RWPE1 (cell line): ENCODE measurements around the gene SLC33A1.

Experiments used
- CTCF ChIA-PET: fragments of 350-600 bp; sonication (Branson Sonifier 250); formaldehyde crosslinking; extraction: SDS; loops from one replicate; lab custom pipeline; 2021; lab: Yijun Ruan, JAX
- POLR2A ChIA-PET: fragments of 400-600 bp; formaldehyde crosslinking; extraction: SDS; loops from one replicate; lab custom pipeline; 2020; ENCODE audit warnings: antibody characterized with exemption; ENCODE audit not compliant: low non-redundant PET; lab: Yijun Ruan, JAX
- DNase-seq: peaks from one replicate; pipeline ENCODE4 v3.0.0; 2012; ENCODE audit warnings: low spot score
- H3K27ac ChIP-seq: fragments of 450-650 bp; 2 replicates; pipeline ENCODE4 v1.5.1; 2017
- CTCF ChIP-seq: fragments of 450-650 bp; conservative IDR thresholded peaks from 2 replicates; pipeline ENCODE4 v1.5.1; 2017; ENCODE audit warnings: low read depth, mild to moderate bottlenecking

The SLC33A1 gene

GRCh38 chr3:155854141-155854940, at the start of gene SLC33A1:
TSS of gene SLC33A1 (minus strand) at chr3:155854427. CDS start at chr3:155853997, 430 bp downstream.
- ChIA-PET CTCF (interaction anchor here (0.6 kb wide), 2 partner anchors 16 kb away, joined by 3 to 4 read pairs; no protein-coding TSS in a partner anchor), POLR2A (interaction anchor here (0.6 kb wide), 1 partner anchor 22 kb away, joined by 3 read pairs; no protein-coding TSS in a partner anchor)
- H3K27ac ChIP-seq = peak within 1 kb of the TSS; percentile 94
- TF ChIP-seq CTCF = no peak
- DNase-seq = peak; percentile 99

- no peak overlapping the region for H3K27ac ChIP-seq
- TF ChIP-seq CTCF = no peak
- DNase-seq = no peak
- CTCF ChIA-PET = no interaction called here
- POLR2A ChIA-PET = no interaction called here
Observed at GRCh38 chr3:155895379-155895900, 41.2 kb upstream of the SLC33A1 start.

GRCh38 chr3:155891321-155891720, 37.1 kb upstream of the SLC33A1 start:
- TF ChIP-seq CTCF = no peak
- CTCF ChIA-PET = no interaction called here
- DNase-seq = no peak
- no peak overlapping the region for H3K27ac ChIP-seq
- POLR2A ChIA-PET = no interaction called here

GRCh38 chr3:155890671-155891190, 36.5 kb upstream of the SLC33A1 start:
- no peak overlapping the region for H3K27ac ChIP-seq
- CTCF ChIA-PET = no interaction called here
- TF ChIP-seq CTCF = no peak
- POLR2A ChIA-PET = no interaction called here
- DNase-seq = peak; percentile 18

- CTCF ChIA-PET = no interaction called here
- TF ChIP-seq CTCF = no peak
Observed at GRCh38 chr3:155889952-155890351, 35.7 kb upstream of the SLC33A1 start.

GRCh38 chr3:155889212-155889611, 35.0 kb upstream of the SLC33A1 start:
- TF ChIP-seq CTCF = no peak

More at GRCh38 chr3:155889952-155890351, 35.7 kb upstream of the SLC33A1 start:
- DNase-seq = no peak
- POLR2A ChIA-PET = no interaction called here
- H3K27ac ChIP-seq = no peak overlapping the region

More at GRCh38 chr3:155889212-155889611, 35.0 kb upstream of the SLC33A1 start:
- DNase-seq = no peak
- ChIA-PET POLR2A (no interaction called here), CTCF (no interaction called here)
- H3K27ac ChIP-seq = no peak overlapping the region
